SK-N-DZ (cell line): ENCODE data around the gene ITGBL1.

ENCODE experiments used
- DNase-seq: peaks from one replicate; pipeline ENCODE4 v3.0.0-alpha.2; 2015; ENCODE audit warnings: low spot score

Gene ITGBL1

GRCh38 chr13:101626925-101627555 is 174.6 kb downstream of the ITGBL1 start:
- no peak for DNase-seq

GRCh38 chr13:101627556-101627943 is 175.1 kb downstream of the ITGBL1 start:
- no peak for DNase-seq

- DNase-seq: no peak
These were observed 176.4 kb downstream of the ITGBL1 start for GRCh38 chr13:101628900-101629299.

- no peak for DNase-seq
These were observed 178.9 kb downstream of the ITGBL1 start for GRCh38 chr13:101631395-101631794.

GRCh38 chr13:101634142-101634541 is 181.7 kb downstream of the ITGBL1 start:
- no peak for DNase-seq

GRCh38 chr13:101639711-101640110 is 187.2 kb downstream of the ITGBL1 start:
- DNase-seq: no peak

GRCh38 chr13:101640788-101641400 is 188.4 kb downstream of the ITGBL1 start:
- no peak for DNase-seq

- no peak for DNase-seq
These were observed 193.4 kb downstream of the ITGBL1 start for GRCh38 chr13:101645871-101646270.

- no peak for DNase-seq
These were observed 195.3 kb downstream of the ITGBL1 start for GRCh38 chr13:101647760-101648159.

- DNase-seq: no peak
These were observed 196.5 kb downstream of the ITGBL1 start for GRCh38 chr13:101648766-101649487.

GRCh38 chr13:101649488-101650126 is 197.1 kb downstream of the ITGBL1 start:
- no peak for DNase-seq

GRCh38 chr13:101654883-101655282 is 202.4 kb downstream of the ITGBL1 start:
- DNase-seq: no peak

- DNase-seq: peak; percentile 8
These were observed 203.0 kb downstream of the ITGBL1 start for GRCh38 chr13:101655435-101655834.

- no peak for DNase-seq
These were observed 208.2 kb downstream of the ITGBL1 start for GRCh38 chr13:101660711-101661110.

- no peak for DNase-seq
These were observed 209.4 kb downstream of the ITGBL1 start for GRCh38 chr13:101661839-101662238.

GRCh38 chr13:101673360-101674105 is 221.1 kb downstream of the ITGBL1 start:
- no peak for DNase-seq

GRCh38 chr13:101681834-101682233 is 229.4 kb downstream of the ITGBL1 start:
- DNase-seq: no peak

- no peak for DNase-seq
These were observed 233.5 kb downstream of the ITGBL1 start for GRCh38 chr13:101686003-101686402.

- DNase-seq: no peak
These were observed 238.4 kb downstream of the ITGBL1 start for GRCh38 chr13:101690871-101691270.

GRCh38 chr13:101691341-101691860 is 238.9 kb downstream of the ITGBL1 start:
- no peak for DNase-seq

- no peak for DNase-seq
These were observed 243.5 kb downstream of the ITGBL1 start for GRCh38 chr13:101695870-101696516.
